ENCODE results near the gene TECTB. TPM values are rescaled to one million over a fixed set of nuclear protein-coding genes. Genes with fewer than 3 reads are reported as not detected.
A peak's percentile ranks its signal among the peaks of the same experiment; 100 is the strongest.

TECTB gene
- total and polyA plus RNA-seq, 12 donors = not detected

DNA sequence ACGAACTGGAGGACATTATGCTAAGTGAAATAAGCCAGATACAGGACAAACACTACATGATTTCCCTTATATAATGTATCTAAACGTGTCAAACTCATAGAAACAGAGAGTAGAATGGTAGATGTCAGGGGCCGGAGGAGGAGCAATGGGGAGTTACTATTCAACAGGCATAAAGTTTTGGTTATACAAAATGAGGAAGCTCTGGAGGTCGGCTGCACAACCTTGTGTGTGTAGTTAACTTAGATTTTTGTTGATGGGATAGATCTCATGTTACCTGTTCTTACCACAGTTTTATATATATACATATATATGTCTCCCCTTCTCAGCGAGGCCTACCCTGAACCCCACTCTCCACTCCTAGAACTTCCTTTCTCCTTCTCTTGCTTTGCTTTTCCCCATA, 22.4 kb upstream of the TECTB start:
- no peak overlapping the region for H3K27ac ChIP-seq
- no peaks in the 10 kb centered on the region for H3K36me3 ChIP-seq
- ATAC-seq (no peak), DNase-seq (no peak)
- TF ChIP-seq CTCF (IDR thresholded peaks at IDR 0.05) = no peak
- 75 to 78% methylated on average over 5 of the region's 5 CpGs for WGBS, 2 donors
- no peaks in the 10 kb centered on the region for H3K27me3 ChIP-seq
- H3K4me3 ChIP-seq = no peak overlapping the region
- H3K4me1 ChIP-seq = no peaks in the 10 kb centered on the region
- intact Hi-C loops (cut with DNase I) = no loop called here
- no peaks in the 10 kb centered on the region for H3K9me3 ChIP-seq

DNA sequence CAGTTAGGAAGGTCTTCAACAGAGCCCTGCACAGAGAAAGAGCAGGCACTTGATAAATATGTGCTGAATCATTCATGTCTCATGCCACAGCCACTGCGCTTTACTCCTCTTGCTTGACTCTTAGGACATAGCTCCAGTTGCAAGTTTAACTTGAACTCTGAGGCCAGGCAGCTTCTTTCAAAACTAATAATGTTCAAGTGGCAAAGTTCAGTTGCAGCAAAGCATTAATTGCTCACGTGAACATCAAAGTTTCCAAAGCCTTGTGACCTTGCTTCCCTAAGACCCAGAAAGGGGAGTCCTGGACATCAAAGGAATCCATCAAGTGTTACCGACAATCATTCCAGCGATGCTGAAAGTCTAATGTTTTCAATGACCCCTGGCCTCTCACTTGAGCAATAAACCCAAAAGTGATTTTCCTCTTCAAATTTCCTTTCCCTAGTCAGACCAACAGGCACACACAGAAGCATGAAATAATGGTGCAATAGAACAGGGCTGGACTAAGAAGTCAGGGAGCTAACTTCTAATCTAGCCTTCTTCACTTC, 21.8 kb upstream of the TECTB start:
- no peak for TF ChIP-seq CTCF (IDR thresholded peaks at IDR 0.05)
- H3K4me3 ChIP-seq = no peak overlapping the region
- H3K27ac ChIP-seq = no peak overlapping the region
- DNase-seq = no peak
- H3K4me1 ChIP-seq = no peaks in the 10 kb centered on the region
- WGBS, 2 donors = 66 to 69% methylated on average over 4 of the region's 4 CpGs
- intact Hi-C loops (cut with DNase I) = no loop called here
- no peaks in the 10 kb centered on the region for H3K9me3 ChIP-seq
- H3K36me3 ChIP-seq = no peaks in the 10 kb centered on the region
- H3K27me3 ChIP-seq = no peaks in the 10 kb centered on the region
- ATAC-seq = peak in 2 of 8 donors; percentile 17 to 37

GRCh38 chr10:112262546-112262945, 20.7 kb upstream of the TECTB start:
- Histone ChIP-seq H3K4me3 (no peak overlapping the region), H3K27me3 (no peaks in the 10 kb centered on the region), H3K4me1 (no peaks in the 10 kb centered on the region), H3K36me3 (no peaks in the 10 kb centered on the region), H3K27ac (no peak overlapping the region), H3K9me3 (peaks cover 0 to 10% (median 0%) of the 10 kb centered on the region in 11 donors)
- intact Hi-C loops (cut with DNase I) = no loop called here
- TF ChIP-seq CTCF (IDR thresholded peaks at IDR 0.05) = no peak
- ATAC-seq (no peak), DNase-seq (no peak)
- WGBS, 2 donors = 75 to 85% methylated on average over 6 of the region's 6 CpGs

- intact Hi-C loops (cut with DNase I) = no loop called here
- ATAC-seq = no peak
- Histone ChIP-seq H3K36me3 (no peaks in the 10 kb centered on the region), H3K4me3 (no peak overlapping the region), H3K4me1 (no peaks in the 10 kb centered on the region), H3K9me3 (peaks cover 0 to 12% (median 0%) of the 10 kb centered on the region in 11 donors), H3K27me3 (no peaks in the 10 kb centered on the region), H3K27ac (no peak overlapping the region)
- no peak for DNase-seq
- WGBS, 2 donors = 52 to 61% methylated on average over 2 of the region's 2 CpGs
- no peak for TF ChIP-seq CTCF (IDR thresholded peaks at IDR 0.05)
Measured at GRCh38 chr10:112265745-112266144, 17.5 kb upstream of the TECTB start.
